ENCODE data around the gene SGSM2.
A peak's percentile ranks its signal among the peaks of the same experiment; 100 is the strongest.

Gene SGSM2

DNA sequence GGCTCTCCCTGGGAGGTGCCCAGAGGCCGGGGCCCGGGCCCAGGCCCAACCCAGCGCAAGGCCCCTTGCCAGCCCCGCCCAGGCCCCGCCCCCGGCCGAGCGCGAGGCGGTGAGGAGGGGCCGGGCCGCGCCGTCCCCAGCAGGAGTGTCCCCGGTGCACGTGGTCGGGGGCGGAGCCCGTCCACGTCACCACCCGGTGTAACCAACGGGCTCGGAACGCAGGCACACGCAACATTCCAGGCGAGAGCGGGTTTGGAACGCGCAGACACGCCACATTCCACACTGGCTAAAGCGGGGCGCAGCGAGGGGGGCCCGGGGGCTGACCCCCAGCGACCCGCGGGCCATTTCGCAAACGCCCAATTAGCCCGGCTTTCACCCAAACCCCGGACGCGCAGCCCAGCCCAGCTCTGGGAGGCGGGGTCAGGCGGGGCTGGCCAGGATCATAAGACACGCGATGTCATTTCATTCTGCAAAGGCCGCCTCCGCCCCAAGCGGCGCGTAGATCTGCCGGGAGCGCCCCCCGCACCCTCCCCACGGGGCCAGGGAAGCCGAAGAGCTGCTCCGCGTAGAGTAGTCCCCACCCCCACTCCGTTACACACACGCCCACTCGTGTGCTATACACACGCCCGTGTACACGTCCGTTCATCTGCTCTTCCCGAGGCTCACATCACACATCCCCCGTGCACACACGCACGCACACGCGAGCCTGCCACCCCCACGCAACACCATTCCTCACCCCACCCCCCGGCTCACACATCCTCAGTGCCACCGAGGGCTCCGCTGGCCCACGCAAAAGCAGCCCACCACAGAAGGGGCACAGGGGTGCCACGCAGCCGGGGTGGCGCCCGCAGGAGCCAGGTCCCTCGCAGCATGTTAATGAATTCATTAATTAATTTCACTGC, 62.5 kb downstream of the SGSM2 start:
- peak; percentile 83 for DNase-seq

DNA sequence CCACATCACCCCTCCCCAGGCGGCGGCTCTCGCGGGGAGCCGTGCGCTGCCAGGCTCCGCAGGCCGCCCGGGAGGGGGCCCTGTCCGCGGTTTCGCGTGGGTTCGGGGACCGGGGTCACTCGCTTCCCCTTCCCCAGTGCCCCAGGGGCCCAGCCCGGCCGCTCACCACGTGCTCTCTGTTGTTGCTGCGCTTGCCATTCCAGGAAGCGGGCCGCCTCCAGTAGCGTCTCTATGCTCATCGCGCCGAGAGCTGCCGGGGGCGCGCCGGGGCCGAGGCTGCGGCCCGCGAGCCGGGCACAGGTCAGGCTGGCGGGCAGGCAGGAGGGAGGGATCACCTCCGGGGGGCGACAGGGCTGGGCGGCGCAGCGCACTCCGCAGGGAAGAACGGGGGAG, 63.2 kb downstream of the SGSM2 start:
- no peak for DNase-seq

DNA sequence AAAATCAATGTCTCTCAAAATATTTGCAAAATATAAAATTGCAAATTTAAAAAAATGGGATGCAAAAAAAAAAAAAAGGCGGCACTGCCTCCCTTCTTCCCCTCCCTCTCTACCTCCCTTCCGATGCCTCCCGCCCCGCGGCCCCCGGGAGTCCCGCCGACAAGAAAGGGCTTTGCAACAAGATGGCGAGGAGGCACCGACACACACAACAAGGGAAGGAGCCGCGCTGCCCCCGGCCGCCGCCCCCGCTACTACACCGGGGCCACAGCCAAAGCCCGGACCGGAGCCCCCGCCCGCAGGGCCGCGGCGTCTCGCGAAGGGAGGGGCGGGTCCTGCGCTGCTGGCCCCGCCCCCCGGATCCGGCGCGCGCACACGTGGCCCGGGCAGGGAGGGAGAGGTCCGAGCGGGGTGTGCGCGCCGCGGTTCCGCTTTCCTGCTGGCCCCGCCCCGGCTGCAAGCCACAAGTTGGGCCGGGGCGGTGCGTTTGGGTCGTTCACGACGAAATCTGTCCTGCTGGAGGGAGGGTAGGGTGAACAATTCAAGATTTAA, 63.6 kb downstream of the SGSM2 start, which contains the start of gene MNT:
Gene MNT (minus strand): TSS at position 184 of the 549 bp plus-strand sequence. CDS start 348 bp downstream, outside the sequence.
- DNase-seq, result peak; percentile 84

- DNase-seq, result peak; percentile 84
Measured at GRCh38 chr17:2401426-2402221, 64.3 kb downstream of the SGSM2 start.

DNA sequence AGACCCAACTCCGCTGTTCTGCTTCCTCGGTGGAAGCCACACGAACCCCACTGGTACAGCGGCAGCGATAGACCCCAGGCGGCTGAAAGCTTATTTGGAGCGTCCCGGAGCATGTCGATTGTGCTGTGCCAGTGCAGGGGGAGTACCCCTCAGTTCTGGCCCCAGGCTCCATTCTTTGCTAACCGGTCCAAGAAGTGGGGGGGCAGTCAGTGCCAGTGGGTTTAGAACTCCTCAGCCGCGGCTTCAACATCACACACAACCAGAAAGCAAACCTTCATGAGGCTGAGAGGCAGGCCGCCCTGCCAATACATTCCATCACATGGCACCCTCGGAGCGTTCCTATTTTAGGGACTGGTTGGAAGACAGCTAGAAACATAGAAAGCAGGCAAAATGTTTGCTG, 65.2 kb downstream of the SGSM2 start:
- DNase-seq, result no peak

GRCh38 chr17:2403044-2403443, 65.7 kb downstream of the SGSM2 start:
- DNase-seq, result no peak

GRCh38 chr17:2405247-2405926, 68.1 kb downstream of the SGSM2 start:
- no peak for DNase-seq

DNA sequence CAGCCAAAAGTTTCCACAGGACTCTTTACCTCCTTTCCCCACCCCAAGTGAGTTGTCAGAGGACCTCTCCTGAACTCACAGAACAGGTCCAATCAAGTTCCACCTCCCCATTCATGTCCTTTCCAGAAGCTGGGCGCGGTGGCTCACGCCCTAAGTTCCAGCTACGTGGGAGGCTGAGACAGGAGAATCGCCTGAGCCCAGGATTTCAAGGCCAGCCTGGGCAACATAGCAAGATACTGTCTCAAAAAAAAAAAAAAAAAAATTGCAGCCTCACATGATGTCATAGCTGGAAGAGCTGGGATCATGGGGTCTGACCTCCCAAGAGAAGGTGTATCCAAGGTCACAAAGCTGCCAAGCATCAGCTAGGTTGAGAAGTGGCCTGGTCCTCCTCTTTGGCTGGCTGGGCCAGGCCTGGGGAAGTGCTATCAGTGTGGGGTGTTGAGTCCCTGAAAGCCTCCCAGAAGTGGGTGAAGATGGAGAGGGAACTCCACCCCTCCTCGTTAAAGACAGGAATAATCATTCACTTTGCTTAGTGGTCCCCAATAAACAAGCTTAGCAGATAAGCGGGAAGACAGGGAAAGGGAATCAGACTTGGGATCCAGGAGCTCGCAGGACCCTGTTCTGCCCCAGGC, 69.1 kb downstream of the SGSM2 start:
- no peak for DNase-seq

- DNase-seq, result no peak
Measured at GRCh38 chr17:2406903-2407790, 69.8 kb downstream of the SGSM2 start.

GRCh38 chr17:2410951-2411350, 73.7 kb downstream of the SGSM2 start:
- no peak for DNase-seq

DNA sequence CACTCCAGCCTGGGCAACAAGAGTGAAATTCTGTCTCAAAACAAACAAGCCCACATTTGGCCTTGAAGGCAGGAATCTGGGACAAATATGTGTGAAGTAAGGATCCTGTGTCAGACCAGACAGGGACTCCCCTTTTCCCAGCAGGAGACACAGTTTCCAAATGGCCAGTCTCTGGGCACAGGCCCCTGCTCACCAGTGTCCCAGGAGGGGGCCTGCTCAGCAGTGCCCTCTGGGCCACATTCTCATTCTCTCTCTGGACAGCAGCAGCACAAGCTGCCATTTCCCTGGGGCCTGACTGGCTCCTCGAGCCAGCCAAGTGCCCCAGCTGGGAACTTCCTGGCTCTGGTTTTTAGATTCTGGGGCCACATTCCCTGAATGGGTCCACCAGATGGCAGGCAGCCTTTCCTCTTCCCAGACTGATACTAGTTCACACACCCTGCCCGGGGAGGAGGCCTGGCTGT, 75.3 kb downstream of the SGSM2 start:
- DNase-seq, result no peak

DNA sequence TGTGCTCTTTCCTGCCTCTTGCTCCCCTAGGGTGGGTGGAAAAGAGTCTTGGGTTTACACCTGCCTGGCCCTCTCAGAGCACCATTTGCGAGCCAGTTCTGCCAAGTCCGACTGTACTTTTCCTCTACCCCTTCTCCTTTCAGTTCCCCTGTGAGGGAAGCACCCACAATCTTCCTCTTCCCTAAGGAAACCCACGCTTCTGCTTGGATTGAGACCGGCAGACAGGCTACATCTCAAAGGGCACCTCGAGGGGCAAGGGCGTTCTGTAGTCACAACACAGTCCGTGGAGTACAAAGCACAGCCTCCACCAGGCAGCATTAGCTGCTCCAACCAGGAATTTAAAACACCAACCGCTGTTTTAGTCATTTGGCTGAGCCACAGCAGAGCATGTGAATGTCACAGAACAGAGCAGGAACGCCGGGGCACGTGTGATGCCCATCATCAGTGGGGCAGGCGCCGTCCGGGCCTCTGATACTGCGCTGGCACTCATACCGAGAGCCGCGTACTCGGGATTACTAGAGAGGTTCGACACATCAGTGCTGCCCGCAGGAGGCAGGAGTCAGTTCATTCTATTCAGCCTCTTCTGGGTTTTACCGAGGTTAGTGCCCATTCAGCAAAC, 77.3 kb downstream of the SGSM2 start:
- DNase-seq, result no peak

DNA sequence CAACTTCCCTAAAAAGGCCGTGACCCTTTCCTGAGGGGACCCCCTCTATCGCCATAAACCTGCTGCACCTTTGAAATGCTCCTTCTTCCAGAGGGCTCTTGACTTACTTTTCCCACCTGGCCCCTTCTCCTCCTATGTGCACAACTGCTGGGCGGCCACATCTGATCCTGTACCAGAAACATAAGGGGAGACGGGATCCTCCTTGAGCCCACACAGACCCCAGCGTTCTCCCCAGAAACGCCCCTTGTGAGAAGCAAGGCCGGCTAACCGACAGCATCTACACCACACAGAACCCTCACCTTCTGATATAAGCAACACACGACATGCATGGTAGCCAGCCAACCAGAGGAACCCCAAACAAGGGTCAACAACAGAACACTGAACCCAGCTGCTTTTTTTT, 77.8 kb downstream of the SGSM2 start:
- DNase-seq, result no peak

DNA sequence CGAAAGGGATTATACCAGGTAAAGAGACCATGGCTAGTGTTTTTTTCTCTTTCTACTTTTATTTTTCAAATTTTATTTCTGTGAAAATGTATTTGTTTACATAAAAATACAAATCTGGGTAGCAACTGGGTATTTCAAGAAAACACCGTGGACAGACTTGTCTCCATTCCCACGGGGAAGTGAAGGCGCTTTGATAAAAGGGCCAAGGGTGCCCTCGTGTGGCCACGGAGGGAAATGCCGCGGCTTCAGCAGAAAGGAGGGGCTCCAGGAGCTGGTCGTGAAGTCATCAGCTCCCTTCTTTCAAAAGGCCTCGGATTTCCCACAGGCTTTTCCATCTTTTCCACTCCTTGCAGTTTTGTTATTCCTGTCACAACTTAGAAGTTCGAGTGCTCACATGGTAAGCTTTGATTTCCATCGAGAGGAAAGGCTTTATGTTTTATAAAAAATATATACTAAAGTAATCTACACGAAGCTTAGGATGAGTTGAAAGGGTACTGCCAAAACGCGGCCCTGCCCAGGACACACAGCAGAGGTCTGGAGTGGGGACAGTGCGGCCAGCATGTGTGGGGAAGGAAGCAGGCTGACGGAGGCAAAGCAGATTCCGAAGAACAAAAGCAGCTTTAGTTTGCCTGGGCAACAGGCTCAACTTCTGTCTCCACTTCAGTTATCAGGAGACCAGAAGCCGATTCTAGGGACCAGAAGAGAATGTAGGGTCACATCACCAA, 78.9 kb downstream of the SGSM2 start:
- DNase-seq, result peak; percentile 14

GRCh38 chr17:2418572-2418971, 81.3 kb downstream of the SGSM2 start:
- DNase-seq, result no peak

GRCh38 chr17:2419486-2419885, 82.2 kb downstream of the SGSM2 start:
- no peak for DNase-seq

DNA sequence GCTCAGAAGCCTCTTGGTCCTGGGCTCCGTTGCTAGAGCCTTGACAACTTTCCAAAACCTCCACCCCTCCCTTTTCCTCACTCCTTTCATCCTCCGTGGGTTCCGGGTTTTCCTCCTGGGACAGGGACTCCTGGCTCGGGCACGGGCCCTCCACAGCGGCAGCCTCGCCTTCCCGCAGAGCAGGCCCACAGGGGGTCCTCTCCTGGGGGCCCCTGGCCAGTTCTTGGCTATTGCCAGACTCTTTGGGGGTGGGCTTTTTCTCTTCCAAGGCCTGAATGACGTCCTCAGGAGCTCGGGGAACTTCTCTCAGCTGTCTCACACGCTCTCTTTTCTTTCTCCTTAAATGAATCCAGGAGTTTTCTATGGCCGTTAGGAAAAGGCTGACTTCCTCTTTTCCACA, 82.9 kb downstream of the SGSM2 start:
- no peak for DNase-seq

DNA sequence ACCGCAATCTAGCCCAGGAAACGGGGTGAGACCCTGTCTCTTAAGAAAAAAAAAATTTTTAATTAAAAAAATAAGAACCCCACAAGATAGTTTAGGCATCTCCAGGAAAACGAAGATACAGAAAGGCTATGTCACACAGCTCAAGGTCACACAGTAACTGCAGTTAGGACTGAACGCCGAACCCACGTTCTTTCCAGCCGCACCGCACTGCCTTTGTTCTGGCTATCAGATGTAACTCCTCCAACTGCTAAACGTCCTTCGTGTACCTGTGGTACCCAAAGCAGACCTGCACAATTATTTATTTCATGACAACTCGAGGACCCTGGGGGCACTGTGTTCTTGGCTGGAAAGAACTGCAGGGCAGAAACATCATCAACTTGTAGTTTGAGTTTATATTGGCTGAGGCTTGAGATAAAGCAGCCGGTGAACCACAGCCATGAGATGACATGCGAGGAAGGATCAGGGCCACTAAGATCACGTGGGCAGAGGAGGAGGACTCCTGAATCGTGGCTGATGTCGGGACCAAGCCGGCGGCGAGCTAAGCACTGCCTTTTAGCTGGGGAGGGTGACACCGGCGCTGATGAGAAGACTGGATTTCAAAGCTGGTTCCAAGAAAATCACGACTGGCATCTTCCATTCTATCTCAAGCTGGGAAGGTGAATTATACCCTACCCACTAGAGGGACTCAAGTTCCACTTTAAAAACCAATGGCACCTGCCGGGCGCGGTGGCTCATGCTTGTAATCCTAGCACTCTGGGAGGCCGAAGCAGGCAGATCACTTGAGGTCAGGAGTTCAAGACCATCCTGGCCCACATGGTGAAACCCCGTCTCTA, 84.2 kb downstream of the SGSM2 start:
- DNase-seq, result no peak

DNA sequence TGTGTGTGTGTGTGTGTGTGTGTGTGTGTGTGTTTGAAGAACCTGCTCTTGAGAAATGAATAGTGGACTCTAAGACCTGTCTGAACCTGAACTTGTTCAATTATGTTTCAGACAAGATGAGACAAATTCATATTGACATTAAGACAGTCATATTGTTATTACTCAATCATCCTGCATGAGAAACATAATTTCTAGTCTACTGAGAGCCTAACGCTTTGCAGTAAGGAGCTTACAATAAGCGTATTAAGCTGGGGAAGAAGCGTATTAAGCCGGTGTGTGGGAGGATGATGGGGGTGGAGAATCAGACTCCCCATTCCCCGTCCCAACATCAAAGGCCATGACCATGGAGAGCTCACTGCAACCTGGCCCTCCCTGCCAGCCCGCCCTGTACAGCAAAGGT, 86.0 kb downstream of the SGSM2 start:
- DNase-seq, result no peak
